ENCODE data around the gene ABCB8.

Gene ABCB8

GRCh38 chr7:151043959-151044358, 15.7 kb downstream of the ABCB8 start:
- H3K4me3 ChIP-seq (ENCODE audit: low read depth, low read length): no peak overlapping the region
- no peak for DNase-seq (ENCODE audit: low read depth)
- no peak for TF ChIP-seq CTCF (IDR thresholded peaks at IDR 0.05; ENCODE audit: low read depth, low read length, missing control alignments)

GRCh38 chr7:151045262-151045661, 17.0 kb downstream of the ABCB8 start:
- no peak overlapping the region for H3K4me3 ChIP-seq (ENCODE audit: low read depth, low read length)
- TF ChIP-seq CTCF (IDR thresholded peaks at IDR 0.05; ENCODE audit: low read depth, low read length, missing control alignments): no peak
- no peak for DNase-seq (ENCODE audit: low read depth)

- no peak for DNase-seq (ENCODE audit: low read depth)
- no peak overlapping the region for H3K4me3 ChIP-seq (ENCODE audit: low read depth, low read length)
- no peak for TF ChIP-seq CTCF (IDR thresholded peaks at IDR 0.05; ENCODE audit: low read depth, low read length, missing control alignments)
Observed at GRCh38 chr7:151045967-151046366, 17.7 kb downstream of the ABCB8 start.

- DNase-seq (ENCODE audit: low read depth): no peak
- no peak overlapping the region for H3K4me3 ChIP-seq (ENCODE audit: low read depth, low read length)
- no peak for TF ChIP-seq CTCF (IDR thresholded peaks at IDR 0.05; ENCODE audit: low read depth, low read length, missing control alignments)
Observed at GRCh38 chr7:151046603-151047573, 18.6 kb downstream of the ABCB8 start.

- no peak within 1 kb of the TSS for H3K4me3 ChIP-seq (ENCODE audit: low read depth, low read length)
- DNase-seq (ENCODE audit: low read depth): no peak
- no peak for TF ChIP-seq CTCF (IDR thresholded peaks at IDR 0.05; ENCODE audit: low read depth, low read length, missing control alignments)
Observed at GRCh38 chr7:151047976-151048815, 19.9 kb downstream of the ABCB8 start, which contains the start of gene ASIC3. Gene ASIC3, plus strand, starts transcription at chr7:151048531. Its CDS starts 355 bp downstream, at chr7:151048886.

- no peak for TF ChIP-seq CTCF (IDR thresholded peaks at IDR 0.05; ENCODE audit: low read depth, low read length, missing control alignments)
- no peak for DNase-seq (ENCODE audit: low read depth)
- H3K4me3 ChIP-seq (ENCODE audit: low read depth, low read length): no peak overlapping the region
Observed at GRCh38 chr7:151048911-151049463, 20.7 kb downstream of the ABCB8 start.

All from GM12864 (cell line).